NCI-H2196 treated with DMSO at 0.1 percent for 48 hours (cell line): ENCODE results near the gene BCL7A.
A peak's percentile ranks its signal among the peaks of the same experiment; 100 is the strongest.
"Not testable (repeated sequence)": the region's sequence is repeated elsewhere in the genome, so short reads cannot be mapped to it uniquely, and the experiment has no call there.

Experiments
- DNase-seq: peaks from one replicate; lab custom pipeline; 2025; ENCODE audit not compliant: unreplicated experiment; lab: John Stamatoyannopoulos, UW

Gene BCL7A

DNA sequence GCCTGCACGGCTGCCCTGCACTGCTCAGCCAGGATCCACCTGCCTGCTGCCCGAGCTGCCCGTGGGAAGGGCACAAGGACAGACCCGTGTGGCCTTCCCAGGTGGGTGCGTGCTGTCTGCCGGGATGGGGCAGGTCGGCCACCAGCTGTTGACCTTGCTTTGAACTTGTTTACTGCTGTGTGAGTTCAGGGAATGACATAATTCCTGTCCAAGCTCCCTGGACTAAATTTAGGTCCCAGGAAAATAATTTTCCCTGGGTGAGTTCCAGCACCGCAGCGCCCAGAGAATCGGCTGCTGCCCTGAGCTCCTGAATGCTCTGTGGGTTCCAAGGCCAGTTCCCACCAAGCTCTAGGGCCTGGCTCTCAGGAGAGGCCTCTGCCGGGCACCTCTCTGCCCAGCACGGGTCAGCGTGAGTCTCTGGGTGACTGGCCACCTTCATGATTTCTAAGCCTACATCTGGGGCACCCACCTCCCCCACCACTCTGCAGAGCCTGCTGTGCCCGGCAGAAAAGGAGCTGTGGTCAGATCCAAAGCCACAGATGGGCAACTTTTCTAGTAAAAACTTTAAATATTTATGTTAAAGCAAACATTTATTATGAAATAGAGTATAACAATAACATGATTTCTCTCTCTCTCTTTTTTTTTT, 29.7 kb downstream of the BCL7A start:
- DNase-seq = no peak

DNA sequence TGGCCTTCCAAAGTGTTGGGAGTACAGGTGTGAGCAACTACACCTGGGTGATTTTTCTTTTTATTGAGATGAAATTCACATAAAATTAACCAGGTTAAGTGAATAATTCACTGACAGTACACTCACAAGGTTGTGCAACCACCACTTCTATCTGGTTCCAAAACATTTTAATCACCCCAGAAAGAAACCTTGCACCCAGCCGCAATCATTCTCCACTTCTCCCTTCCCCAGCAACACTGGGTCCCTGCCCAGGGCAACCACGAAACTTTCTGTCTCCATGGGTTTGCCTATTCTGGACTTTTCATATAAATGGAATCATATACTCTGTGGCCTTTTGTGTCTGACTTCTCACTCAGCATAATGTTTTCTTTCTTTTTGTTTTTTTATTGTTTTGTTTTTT, 30.6 kb downstream of the BCL7A start:
- no peak for DNase-seq

DNA sequence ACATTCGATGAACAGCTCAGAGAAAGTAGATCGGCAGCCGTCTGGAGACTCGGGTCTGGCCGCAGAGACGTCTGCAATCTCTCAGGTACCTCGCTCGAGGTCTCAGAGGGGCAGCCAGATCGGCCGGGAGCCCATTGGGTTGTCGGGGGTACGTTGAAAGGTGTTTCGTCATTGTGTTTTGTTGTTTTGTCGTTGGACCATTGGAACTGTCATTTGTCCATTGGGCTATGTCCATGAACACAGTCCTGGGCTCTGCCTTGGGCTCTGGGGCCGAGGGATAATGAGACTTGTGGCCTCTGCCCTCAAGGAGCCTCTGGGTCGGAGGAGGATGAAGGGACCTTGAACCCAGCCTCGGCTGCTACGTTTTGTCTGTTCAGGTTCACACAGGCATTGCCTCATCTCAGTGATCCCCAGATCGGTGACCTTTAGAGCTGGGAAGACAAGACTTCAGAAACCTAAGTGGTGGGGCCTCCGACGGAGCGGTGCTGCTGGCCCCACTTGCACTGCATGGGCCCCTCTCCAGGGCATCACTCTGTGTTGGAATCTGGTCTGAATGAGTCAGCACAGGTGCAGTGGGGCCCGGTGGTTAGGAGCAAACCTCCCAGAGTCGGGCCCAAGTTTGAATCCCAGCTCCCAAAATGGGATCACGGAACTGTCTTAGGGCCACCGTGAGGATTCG, 33.3 kb downstream of the BCL7A start:
- no peak for DNase-seq

DNA sequence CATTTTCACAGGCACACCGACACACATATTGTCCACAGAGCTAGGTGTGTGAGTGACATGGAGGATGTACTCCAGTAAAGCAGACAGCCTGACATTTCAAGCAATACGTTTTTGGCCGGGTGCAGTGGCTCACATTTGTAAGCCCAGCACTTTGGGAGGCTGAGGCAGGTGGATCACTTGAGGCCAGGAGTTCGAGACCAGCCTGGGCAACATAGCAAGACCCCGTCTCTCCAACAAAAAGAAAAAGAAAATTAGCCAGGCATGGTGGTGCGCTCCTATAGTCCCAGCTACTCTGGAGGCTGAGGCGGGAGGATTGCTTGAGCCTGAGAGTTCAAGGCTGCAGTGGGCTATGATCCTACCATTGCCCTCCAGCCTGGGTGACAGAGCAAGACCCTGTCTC, 34.7 kb downstream of the BCL7A start:
- DNase-seq = not testable (repeated sequence)

DNA sequence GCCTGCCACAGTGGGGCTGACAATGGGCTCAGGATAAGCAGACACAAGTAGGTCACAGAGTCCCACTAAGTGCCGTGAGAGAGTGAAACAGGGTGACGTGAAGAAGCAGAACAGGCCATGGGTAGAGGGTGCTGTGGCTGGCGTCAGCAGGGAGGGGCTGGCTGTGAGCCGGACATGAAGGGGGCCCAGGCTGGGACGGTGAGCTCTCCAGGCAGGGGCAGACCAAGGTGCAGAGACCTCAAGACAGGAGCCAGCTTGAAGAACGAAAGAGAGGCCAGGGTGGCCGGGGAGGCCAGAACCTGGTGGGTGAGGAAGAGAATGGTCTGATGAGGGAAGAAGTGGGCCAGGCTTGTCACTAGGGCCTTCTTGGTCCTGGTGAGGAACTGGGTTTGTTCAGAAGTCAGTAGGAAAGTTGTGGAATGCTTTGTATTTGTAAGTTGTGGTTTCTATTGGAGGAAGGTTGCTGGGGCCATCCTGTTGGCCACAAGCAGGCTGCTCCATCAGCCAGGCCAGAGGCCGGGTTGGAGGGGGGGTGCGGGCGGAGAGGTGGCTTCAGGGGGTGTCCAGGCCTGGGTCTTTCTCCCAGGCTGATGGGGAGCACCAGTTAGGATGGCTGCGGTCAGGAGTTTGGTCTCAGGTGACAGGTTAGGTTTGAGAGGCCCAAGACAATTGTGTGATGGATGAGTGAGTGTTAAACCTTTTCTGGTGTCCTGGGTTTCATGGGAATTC, 35.5 kb downstream of the BCL7A start:
- DNase-seq = no peak

DNA sequence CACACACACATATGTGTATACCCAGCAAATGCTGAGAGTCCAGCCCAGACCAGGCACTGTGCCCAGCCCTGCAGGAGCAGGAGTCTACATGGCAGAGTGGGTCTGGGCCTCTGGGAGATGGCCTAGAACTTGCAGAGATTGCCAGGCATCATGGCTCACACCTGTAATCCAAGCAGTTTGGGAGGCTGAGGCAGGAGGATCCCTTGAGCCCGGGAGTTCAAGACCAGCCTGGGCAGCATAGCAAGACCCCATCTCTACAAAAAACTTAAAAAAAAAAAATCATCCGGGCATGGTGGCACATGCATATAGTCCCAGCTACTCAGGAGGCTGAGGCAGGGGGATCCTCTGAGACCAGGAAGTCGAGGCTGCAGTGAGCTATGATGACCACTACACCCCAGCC, 36.1 kb downstream of the BCL7A start:
- DNase-seq = no peak

DNA sequence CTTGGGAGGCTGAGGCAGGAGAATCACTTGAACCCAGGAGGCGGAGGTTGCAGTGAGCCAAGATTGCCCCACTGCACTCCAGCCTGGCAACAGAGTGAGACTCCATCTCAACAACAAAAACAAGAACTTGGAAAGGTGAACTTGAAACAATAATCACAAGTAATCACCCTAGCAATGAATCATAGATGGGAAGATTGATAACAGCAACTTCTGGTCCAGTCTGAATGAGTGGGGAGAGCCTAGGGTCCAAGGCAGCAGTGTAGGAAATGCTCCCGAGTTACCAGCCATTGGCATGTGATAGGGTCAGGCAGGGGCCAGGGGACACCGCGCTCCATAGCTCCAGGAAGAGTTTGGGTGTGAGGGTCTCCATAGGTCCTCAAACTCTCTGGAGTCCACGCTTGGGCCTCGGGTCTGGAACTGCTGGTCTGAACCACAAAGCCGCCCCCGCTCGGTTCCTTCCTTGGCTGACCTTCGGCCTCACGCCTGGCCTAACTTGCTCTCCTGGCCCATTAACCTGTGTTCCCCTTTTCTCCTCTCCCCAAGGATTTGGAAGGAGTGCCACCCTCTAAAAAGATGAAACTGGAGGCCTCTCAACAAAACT, 37.0 kb downstream of the BCL7A start:
- no peak for DNase-seq

DNA sequence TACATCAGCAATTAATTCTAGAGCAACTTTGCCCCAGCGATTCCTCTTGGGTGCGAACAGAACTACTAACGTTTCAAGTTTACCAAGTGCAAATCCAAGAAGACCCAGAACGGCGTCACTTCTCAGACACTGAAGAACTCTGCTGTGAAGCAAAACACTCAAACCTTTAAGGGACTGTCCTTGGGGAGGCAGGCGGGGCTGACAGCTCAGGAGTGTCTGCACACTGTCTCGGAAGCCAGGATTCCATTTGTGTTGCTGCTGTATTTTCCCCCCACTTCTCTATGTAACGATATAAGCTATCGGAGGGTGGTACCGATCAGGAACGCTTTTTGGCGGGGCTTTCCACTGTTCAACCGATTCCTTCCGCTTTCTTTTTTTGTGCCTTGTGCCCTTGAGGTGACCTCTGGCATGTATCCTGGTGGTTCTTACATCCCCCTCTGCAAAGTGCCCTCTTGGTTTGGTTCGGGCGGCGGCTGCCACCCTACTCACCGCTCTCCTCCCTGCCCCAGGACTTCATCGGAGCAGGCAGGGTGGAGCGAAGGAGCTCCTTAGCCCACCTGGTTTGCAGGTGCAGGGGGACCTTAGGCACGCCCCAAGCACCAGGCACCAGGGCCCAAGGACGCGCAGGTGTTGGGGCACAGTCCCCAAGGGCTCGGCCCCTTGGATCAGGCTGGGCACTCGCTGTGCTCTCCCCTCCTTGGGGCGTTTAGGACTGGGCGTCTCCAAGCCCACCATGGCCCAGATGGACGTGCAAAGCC, 37.7 kb downstream of the BCL7A start:
- no peak for DNase-seq

DNA sequence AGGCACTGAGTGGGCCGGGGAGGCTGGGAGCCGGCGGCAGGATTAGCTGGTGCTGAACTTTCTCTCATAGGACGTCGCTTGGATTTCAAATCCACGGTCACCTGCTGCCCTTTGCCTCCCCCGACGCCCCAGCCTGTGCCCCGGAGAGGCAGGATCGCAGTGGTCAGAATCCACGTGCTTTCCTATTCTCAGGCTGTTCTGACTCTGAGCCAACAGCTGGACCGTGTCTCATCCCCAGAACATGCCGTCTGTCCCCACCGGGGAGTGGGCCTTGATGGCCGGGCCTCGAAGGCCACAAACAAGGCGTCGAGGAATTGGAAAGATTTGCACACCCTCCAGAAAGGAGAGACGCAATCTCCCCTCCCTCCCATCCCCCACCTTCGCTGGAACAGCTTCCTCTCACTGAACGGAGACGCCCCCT, 38.4 kb downstream of the BCL7A start:
- no peak for DNase-seq

DNA sequence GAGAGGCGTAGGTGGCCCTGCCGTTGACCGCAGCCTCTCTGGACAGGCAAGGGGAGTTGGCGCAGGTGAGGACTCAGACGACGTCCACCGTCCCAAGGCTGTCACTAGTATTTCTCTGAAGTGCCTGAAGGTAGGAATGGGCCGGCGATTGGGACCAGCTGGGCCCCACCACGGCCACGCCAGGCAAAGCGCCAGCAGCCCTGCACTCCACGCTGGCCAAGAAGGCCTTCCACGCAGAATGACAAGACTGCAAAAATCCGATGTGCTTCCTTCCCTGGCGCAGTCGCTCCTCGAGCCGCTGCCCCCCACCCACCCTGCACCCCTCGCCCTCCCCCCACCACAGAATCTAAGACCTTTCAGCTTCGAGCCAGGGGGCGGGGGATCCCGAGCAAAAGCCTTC, 39.6 kb downstream of the BCL7A start:
- no peak for DNase-seq

DNA sequence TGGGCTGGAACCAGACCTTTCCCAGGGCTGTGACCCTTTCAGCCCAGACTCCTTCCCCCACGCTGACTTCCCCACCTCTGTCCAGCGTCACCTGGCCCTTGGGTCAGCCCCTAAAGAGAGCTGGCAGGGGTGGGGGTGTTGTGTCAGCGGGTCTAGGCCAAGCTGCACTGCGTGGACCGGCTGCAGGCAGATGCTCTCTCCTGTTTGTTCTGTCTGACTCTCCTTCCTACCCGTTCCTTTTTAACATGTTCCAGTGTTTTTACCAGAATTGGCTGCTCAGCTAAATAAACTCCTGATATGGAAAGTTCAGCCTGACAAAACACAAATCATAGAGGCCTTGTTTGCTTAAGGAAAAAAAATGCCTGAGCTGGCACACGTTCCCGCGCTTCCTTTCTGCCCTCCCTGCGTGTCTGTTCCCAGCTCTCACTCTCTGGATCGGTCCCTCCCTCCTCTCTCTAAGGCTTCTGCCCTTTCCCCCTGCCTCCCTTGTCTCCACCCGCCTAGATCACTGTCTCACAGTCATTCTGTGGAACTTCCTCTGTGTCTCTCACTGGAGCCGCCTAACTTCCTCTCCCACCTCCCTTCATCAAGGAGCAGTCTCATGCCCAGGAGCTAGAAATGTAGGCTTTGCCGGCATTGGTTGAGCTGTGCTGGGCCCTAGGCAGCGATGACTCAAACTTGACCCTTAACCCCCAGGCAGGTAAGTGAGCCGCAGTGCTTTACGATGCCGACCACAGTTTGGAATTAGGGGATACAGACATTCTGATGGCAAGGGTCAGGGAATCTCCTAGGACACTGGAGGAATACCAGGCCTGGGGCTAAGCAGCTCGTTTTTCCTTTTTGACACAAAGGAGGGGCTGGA, 41.4 kb downstream of the BCL7A start:
- peak; percentile 70 for DNase-seq

DNA sequence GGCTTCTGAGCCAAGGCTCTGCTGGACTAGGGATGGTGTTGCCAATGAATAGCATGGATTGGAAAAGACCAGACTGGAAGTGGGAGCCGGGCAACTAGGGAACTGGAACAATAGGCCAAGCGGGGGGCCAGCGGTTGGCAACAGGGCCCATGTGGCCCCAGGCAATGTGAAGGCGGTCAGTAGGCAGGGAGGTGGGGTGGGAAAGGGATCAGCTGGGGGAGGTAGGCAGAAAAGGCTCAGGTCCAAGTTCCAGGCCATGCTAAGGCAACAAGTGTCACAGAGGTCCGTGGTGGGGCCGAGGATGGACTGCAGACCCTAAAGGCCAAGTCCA, 42.0 kb downstream of the BCL7A start:
- DNase-seq = no peak

DNA sequence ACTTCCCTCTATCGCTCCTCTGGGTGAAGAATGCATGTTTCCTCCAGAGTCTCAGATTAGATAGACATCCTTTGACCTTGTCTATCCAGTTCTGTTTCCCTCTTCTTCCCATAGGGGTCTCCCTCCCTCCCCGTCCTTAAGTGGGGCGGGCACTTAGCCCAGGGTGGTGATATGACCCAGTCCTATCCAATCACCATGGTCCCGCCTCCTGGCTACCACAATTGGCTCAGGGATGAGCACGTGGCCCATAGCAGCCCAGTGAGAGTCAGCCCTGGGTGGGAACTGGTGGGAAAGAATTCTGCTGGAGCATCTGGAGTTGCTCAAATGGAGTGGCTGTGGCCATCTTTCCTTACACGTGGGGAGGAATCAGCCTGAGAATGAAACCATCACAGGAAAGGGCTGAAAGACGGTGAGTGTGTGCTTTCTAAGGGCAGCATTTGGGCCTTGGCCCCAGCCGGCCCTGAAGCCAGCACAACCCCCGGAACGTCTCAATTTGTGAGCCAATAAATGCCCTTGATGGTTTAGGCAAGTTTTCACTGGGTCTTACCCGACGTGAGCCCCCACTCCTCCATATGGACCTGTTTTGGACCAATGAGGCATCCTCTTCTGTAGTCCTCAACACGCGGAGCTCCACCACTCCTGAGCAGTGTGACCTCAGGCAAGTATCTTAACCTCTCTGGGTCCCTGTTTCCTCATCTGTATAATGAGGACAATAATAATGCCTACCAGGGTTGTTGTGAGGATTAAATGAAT, 42.5 kb downstream of the BCL7A start:
- peak; percentile 87 for DNase-seq

DNA sequence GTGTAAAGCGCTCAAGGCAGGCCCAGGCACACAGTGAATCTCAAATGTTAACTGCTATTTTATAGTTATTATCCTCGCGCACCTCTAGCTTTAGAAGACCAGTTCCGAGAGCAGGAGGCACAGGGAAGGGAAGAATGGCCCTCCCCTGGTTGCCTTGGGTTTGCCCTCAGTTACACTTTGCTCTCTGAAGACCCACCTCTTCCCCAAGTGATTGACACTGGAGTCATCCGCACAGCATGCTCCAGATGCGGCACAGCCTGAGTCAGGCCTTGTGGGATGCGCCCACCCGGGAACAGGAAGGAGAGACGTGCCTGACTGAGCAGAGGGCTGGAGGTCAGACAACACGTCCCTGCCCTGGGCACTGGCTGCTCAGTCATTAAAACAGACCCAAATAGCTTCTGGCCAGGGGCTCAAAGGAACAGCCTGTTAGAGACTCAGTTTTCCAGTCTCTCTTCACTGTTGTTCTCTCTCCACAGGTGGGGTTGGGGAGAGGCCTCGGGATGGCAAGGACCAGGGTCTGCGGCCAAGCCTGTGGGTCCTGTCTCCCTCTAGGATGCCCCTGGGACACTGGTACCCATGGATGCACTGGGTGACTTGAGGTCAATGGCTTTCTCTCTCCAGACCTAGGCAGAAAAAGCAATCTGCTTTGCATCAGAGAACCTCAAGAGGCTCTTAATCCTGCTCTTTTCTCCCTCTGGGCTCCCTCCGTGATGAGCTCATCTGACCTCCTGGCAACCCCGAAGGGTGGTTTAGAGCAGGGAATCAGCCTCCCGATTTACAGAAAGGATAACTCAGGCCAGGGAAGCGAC, 43.3 kb downstream of the BCL7A start:
- peak; percentile 33 for DNase-seq

DNA sequence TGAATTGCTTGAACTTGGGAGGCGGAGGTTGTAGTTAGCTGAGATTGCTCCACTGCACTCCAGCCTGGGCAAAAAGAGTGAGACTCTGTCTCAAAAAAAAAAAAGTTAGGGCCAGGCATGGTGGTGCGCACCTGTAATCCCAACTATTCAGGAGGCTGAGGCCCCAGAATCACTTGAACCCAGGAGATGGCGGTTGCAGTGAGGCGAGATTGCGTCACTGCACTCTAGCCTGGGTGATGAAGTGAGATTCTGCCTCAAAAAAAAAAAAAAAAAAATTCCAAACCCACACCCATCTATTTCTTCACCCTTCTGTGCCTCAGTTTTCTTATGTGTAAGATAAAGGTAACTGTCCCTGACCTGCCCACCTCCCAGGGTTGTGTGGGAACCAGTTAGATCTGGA, 45.9 kb downstream of the BCL7A start:
- DNase-seq = no peak

DNA sequence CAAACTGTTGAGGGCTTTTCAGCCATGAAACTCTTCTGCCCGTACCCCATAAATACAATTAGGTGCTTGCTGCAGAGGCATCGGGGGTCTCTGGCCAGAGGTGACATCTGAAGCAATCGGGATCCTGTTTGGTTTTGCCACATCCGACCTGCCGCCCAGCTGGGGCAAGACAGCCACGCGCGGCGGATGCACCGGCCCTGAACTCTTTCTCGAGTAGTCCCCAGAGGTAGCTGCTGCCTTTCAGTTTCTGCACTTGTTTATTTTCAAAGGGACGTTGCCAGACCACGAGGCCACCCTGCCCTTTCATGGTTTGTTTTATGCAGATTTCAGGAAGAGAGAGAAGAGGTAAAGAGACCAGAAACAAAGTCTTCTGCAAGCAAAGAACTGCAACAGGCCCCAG, 46.3 kb downstream of the BCL7A start:
- DNase-seq = no peak

DNA sequence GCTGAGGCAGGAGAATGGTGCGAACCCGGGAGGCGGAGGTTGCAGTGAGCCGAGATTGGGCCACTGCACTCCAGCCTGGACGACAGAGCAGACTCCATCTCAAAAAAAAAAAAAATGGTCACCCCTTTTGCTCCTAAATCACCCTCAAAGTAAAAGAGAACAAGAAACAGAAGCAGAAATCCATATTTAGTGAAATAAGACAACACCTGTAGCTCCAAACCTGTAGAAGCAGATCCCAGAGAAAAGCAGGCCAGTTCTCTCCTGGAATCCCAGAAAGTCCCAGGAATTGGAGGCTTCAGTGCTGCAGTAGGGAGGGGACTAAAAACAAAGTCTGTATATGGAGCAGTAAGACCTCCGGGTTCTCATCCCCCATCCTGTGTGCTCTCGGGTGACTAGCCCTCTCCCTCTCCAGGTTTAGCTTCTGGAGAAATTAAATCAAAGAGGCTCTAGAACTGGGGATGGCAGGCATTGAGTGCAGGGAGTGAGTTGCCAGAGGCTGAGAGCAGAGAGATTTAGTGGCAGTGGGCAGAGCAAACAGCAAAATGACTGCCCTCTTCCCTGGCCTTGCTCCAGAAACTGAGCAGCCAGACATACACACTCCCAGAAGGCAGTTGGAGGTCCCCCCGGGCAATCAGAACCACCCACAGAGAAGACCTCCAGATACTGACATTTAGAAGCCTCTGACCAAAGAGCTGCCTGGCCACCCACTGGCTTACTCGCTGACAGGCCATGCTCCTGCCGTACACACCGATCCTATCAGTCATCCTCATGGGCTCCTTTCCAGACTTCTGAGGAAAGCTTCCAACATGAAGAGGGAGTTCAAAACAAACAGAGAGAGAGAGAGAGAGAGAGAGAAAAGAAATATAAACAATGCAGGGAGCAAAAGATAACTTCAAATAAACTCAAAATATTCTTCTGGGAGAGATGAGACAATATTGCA, 50.6 kb downstream of the BCL7A start:
- peak; percentile 43 for DNase-seq

DNA sequence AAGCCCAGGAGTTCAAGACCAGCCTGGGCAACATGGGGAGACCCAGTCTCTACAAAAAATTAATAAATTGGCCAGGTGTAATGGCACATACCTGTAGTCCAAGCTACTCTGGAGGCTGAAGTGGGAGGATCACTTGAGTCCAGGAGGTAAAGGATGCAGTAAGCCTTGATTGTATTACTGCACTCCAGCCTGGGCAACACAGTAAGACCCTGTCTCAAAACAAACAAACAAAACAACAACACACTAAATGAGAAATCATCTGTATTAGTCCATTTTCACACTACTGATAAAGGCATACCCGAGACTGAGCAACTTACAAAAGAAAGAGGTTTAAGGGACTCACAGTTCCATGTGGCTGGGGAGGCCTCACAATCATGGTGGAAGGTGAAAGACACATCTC, 52.1 kb downstream of the BCL7A start:
- DNase-seq = no peak
